ENCODE measurements around the gene ZNF579.

The ZNF579 gene

GRCh38 chr19:55528030-55528803 is 52.4 kb downstream of the ZNF579 start:
- ATAC-seq, result peak; percentile 81
- no peak for TF ChIP-seq ISL1 (CRISPR knock-in tag; IDR thresholded peaks at IDR 0.05)
- peak; percentile 25; the same call in 1 of the 2 replicates for TF ChIP-seq TCF4 (CRISPR knock-in tag; IDR thresholded peaks at IDR 0.05; ENCODE audit: borderline replicate concordance)
- TF ChIP-seq ZFP3 (CRISPR knock-in tag; IDR thresholded peaks at IDR 0.05), result no peak
- TF ChIP-seq OSR1 (CRISPR knock-in tag; IDR thresholded peaks at IDR 0.05), result no peak

GRCh38 chr19:55527197-55528029 is 53.2 kb downstream of the ZNF579 start:
- TF ChIP-seq ZNF8 (CRISPR knock-in tag; IDR thresholded peaks at IDR 0.05), result no peak
- no peak for ATAC-seq

Measured in SK-N-SH treated with all-trans-retinoic acid at 6 μM for 48 hours (cell line).